Activated T-cell treated with anti-CD3 and anti-CD28 coated beads, Interleukin-2, amount 50 U/mL, for 24 hours (primary cell): ENCODE data around the gene ADAMTS6.

Experiments
- DNase-seq: peaks from one replicate; pipeline ENCODE4 v3.0.0-alpha.2; 2020
- H3K27ac Mint-ChIP-seq: 2 replicates; pipeline ENCODE4 v1.8.0; 2020; ENCODE audit warnings: mild to moderate bottlenecking, mixed read lengths
- H3K27me3 Mint-ChIP-seq: 2 replicates; pipeline ENCODE4 v1.8.0; 2020; ENCODE audit warnings: mixed read lengths
- H3K36me3 Mint-ChIP-seq: 2 replicates; pipeline ENCODE4 v1.8.0; 2020; ENCODE audit warnings: low read depth, mixed read lengths
- H3K4me1 Mint-ChIP-seq: 2 replicates; pipeline ENCODE4 v1.8.0; 2020; ENCODE audit warnings: low read depth, mixed read lengths
- H3K4me3 Mint-ChIP-seq: 2 replicates; pipeline ENCODE4 v1.8.0; 2020; ENCODE audit warnings: mild to moderate bottlenecking, moderate library complexity, mixed read lengths
- H3K9me3 Mint-ChIP-seq: 2 replicates; pipeline ENCODE4 v1.8.0; 2020; ENCODE audit warnings: mixed read lengths

ADAMTS6 gene

GRCh38 chr5:65320250-65320649, 161.5 kb downstream of the ADAMTS6 start:
- no peaks in the 10 kb centered on the region for H3K4me1 Mint-ChIP-seq
- H3K9me3 Mint-ChIP-seq: peaks cover 6% of the 10 kb centered on the region
- no peaks in the 10 kb centered on the region for H3K27me3 Mint-ChIP-seq
- H3K36me3 Mint-ChIP-seq: no peaks in the 10 kb centered on the region
- H3K4me3 Mint-ChIP-seq: no peak overlapping the region
- H3K27ac Mint-ChIP-seq: no peak overlapping the region
- DNase-seq: no peak

- H3K9me3 Mint-ChIP-seq: no peaks in the 10 kb centered on the region
- H3K36me3 Mint-ChIP-seq: no peaks in the 10 kb centered on the region
- H3K4me1 Mint-ChIP-seq: no peaks in the 10 kb centered on the region
- no peak for DNase-seq
- H3K27me3 Mint-ChIP-seq: no peaks in the 10 kb centered on the region
- H3K4me3 Mint-ChIP-seq: no peak overlapping the region
- no peak overlapping the region for H3K27ac Mint-ChIP-seq
Measured at GRCh38 chr5:65307931-65308330, 173.8 kb downstream of the ADAMTS6 start.

- no peak overlapping the region for H3K27ac Mint-ChIP-seq
- no peaks in the 10 kb centered on the region for H3K9me3 Mint-ChIP-seq
- DNase-seq: no peak
- H3K4me3 Mint-ChIP-seq: no peak overlapping the region
- H3K27me3 Mint-ChIP-seq: no peaks in the 10 kb centered on the region
- no peaks in the 10 kb centered on the region for H3K36me3 Mint-ChIP-seq
- no peaks in the 10 kb centered on the region for H3K4me1 Mint-ChIP-seq
Measured at GRCh38 chr5:65307088-65307487, 174.6 kb downstream of the ADAMTS6 start.

- no peaks in the 10 kb centered on the region for H3K27me3 Mint-ChIP-seq
- no peaks in the 10 kb centered on the region for H3K36me3 Mint-ChIP-seq
- no peak overlapping the region for H3K4me3 Mint-ChIP-seq
- no peaks in the 10 kb centered on the region for H3K4me1 Mint-ChIP-seq
- DNase-seq: no peak
- H3K9me3 Mint-ChIP-seq: no peaks in the 10 kb centered on the region
- H3K27ac Mint-ChIP-seq: no peak overlapping the region
Measured at GRCh38 chr5:65305913-65306312, 175.8 kb downstream of the ADAMTS6 start.

GRCh38 chr5:65299861-65300260, 181.9 kb downstream of the ADAMTS6 start:
- Mint-ChIP-seq H3K27ac (no peak overlapping the region), H3K36me3 (no peaks in the 10 kb centered on the region), H3K4me1 (no peaks in the 10 kb centered on the region), H3K4me3 (no peak overlapping the region), H3K27me3 (no peaks in the 10 kb centered on the region), H3K9me3 (no peaks in the 10 kb centered on the region)
- no peak for DNase-seq

GRCh38 chr5:65296067-65296466, 185.7 kb downstream of the ADAMTS6 start:
- H3K4me3 Mint-ChIP-seq: no peak overlapping the region
- no peaks in the 10 kb centered on the region for H3K27me3 Mint-ChIP-seq
- H3K36me3 Mint-ChIP-seq: no peaks in the 10 kb centered on the region
- H3K27ac Mint-ChIP-seq: no peak overlapping the region
- no peaks in the 10 kb centered on the region for H3K4me1 Mint-ChIP-seq
- no peak for DNase-seq
- no peaks in the 10 kb centered on the region for H3K9me3 Mint-ChIP-seq

GRCh38 chr5:65292196-65292595, 189.5 kb downstream of the ADAMTS6 start:
- DNase-seq: no peak
- H3K27me3 Mint-ChIP-seq: no peaks in the 10 kb centered on the region
- no peaks in the 10 kb centered on the region for H3K36me3 Mint-ChIP-seq
- no peak overlapping the region for H3K27ac Mint-ChIP-seq
- H3K4me1 Mint-ChIP-seq: no peaks in the 10 kb centered on the region
- H3K4me3 Mint-ChIP-seq: no peak overlapping the region
- no peaks in the 10 kb centered on the region for H3K9me3 Mint-ChIP-seq

- Mint-ChIP-seq H3K4me3 (no peak overlapping the region), H3K36me3 (no peaks in the 10 kb centered on the region), H3K27me3 (no peaks in the 10 kb centered on the region), H3K27ac (no peak overlapping the region), H3K9me3 (no peaks in the 10 kb centered on the region), H3K4me1 (no peaks in the 10 kb centered on the region)
- no peak for DNase-seq
Measured at GRCh38 chr5:65290677-65291076, 191.0 kb downstream of the ADAMTS6 start.

- no peaks in the 10 kb centered on the region for H3K27me3 Mint-ChIP-seq
- DNase-seq: no peak
- H3K36me3 Mint-ChIP-seq: no peaks in the 10 kb centered on the region
- H3K4me1 Mint-ChIP-seq: no peaks in the 10 kb centered on the region
- H3K27ac Mint-ChIP-seq: no peak overlapping the region
- H3K9me3 Mint-ChIP-seq: no peaks in the 10 kb centered on the region
- H3K4me3 Mint-ChIP-seq: no peak overlapping the region
Measured at GRCh38 chr5:65288657-65289056, 193.1 kb downstream of the ADAMTS6 start.

- Mint-ChIP-seq H3K4me3 (no peak overlapping the region), H3K4me1 (no peaks in the 10 kb centered on the region), H3K9me3 (no peaks in the 10 kb centered on the region), H3K27ac (no peak overlapping the region), H3K27me3 (no peaks in the 10 kb centered on the region), H3K36me3 (no peaks in the 10 kb centered on the region)
- DNase-seq: no peak
Measured at GRCh38 chr5:65279603-65280002, 202.1 kb downstream of the ADAMTS6 start.

- H3K36me3 Mint-ChIP-seq: no peaks in the 10 kb centered on the region
- no peak overlapping the region for H3K4me3 Mint-ChIP-seq
- no peak for DNase-seq
- no peaks in the 10 kb centered on the region for H3K27me3 Mint-ChIP-seq
- H3K4me1 Mint-ChIP-seq: no peaks in the 10 kb centered on the region
- H3K9me3 Mint-ChIP-seq: no peaks in the 10 kb centered on the region
- no peak overlapping the region for H3K27ac Mint-ChIP-seq
Measured at GRCh38 chr5:65276178-65276890, 205.4 kb downstream of the ADAMTS6 start.

- H3K4me3 Mint-ChIP-seq: no peak overlapping the region
- H3K9me3 Mint-ChIP-seq: no peaks in the 10 kb centered on the region
- H3K27ac Mint-ChIP-seq: no peak overlapping the region
- no peaks in the 10 kb centered on the region for H3K36me3 Mint-ChIP-seq
- DNase-seq: no peak
- H3K27me3 Mint-ChIP-seq: no peaks in the 10 kb centered on the region
- H3K4me1 Mint-ChIP-seq: no peaks in the 10 kb centered on the region
Measured at GRCh38 chr5:65271906-65272305, 209.8 kb downstream of the ADAMTS6 start.

GRCh38 chr5:65268525-65268924, 213.2 kb downstream of the ADAMTS6 start:
- Mint-ChIP-seq H3K4me3 (no peak overlapping the region), H3K9me3 (no peaks in the 10 kb centered on the region), H3K4me1 (no peaks in the 10 kb centered on the region), H3K36me3 (no peaks in the 10 kb centered on the region), H3K27ac (no peak overlapping the region), H3K27me3 (no peaks in the 10 kb centered on the region)
- no peak for DNase-seq

- Mint-ChIP-seq H3K27ac (no peak overlapping the region), H3K4me1 (peaks cover 2% of the 10 kb centered on the region), H3K36me3 (no peaks in the 10 kb centered on the region), H3K4me3 (no peak overlapping the region), H3K27me3 (no peaks in the 10 kb centered on the region), H3K9me3 (no peaks in the 10 kb centered on the region)
- DNase-seq: no peak
Measured at GRCh38 chr5:65264420-65264819, 217.3 kb downstream of the ADAMTS6 start.

- peaks cover 2% of the 10 kb centered on the region for H3K4me1 Mint-ChIP-seq
- no peaks in the 10 kb centered on the region for H3K36me3 Mint-ChIP-seq
- no peak overlapping the region for H3K27ac Mint-ChIP-seq
- no peak for DNase-seq
- no peaks in the 10 kb centered on the region for H3K27me3 Mint-ChIP-seq
- H3K9me3 Mint-ChIP-seq: no peaks in the 10 kb centered on the region
- H3K4me3 Mint-ChIP-seq: no peak overlapping the region
Measured at GRCh38 chr5:65263321-65263720, 218.4 kb downstream of the ADAMTS6 start.

- DNase-seq: no peak
- no peaks in the 10 kb centered on the region for H3K27me3 Mint-ChIP-seq
- no peak overlapping the region for H3K4me3 Mint-ChIP-seq
- no peaks in the 10 kb centered on the region for H3K36me3 Mint-ChIP-seq
- H3K27ac Mint-ChIP-seq: no peak overlapping the region
- H3K9me3 Mint-ChIP-seq: no peaks in the 10 kb centered on the region
- H3K4me1 Mint-ChIP-seq: peaks cover 2% of the 10 kb centered on the region
Measured at GRCh38 chr5:65262649-65263059, 219.1 kb downstream of the ADAMTS6 start.
